ENCODE results near the gene IGSF9B. TPM values are rescaled to one million over a fixed set of nuclear protein-coding genes. Genes with fewer than 3 reads are reported as not detected.

IGSF9B gene
- total RNA-seq, 1 experiment from 2014 or later, result 2.2 TPM

DNA sequence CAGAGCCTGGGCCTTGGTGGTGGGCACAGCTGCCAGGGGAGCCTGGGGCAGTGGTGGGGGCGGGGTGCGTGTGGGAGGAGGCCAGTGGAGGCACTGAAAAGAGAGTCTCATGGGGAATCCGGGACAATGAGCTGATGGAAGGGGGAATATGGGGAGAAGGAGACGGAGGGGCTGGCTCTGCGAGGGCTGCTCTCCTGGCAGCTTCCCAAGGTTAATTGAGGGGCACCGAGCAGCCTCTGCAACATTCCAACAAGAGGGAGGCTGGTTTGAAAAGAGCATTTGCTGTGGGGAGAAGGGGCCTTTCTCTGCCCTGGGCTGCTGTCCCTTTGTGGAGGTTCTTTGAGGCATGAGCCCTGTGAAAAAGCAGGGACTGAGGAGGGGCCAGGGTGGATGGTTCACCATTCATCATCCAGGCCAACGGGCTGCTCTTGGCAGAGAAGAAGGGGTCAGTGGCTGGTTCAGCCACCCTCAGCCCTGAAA, 9.4 kb upstream of the IGSF9B start:
- no peaks in the 10 kb centered on the region; the same call in 1 of the 2 replicates for H3K4me1 ChIP-seq (ENCODE audit: control insufficient read depth, insufficient read depth, low read length)
- H3K4me3 ChIP-seq (ENCODE audit: low read depth in 2 of 2, low read length in 2 of 2), result no peak overlapping the region
- no TSS peak for BruUV-seq (replicated peaks)
- ATAC-seq (no peak), DNase-seq (ENCODE audit: low read depth, low spot score) (no peak)
- no peak overlapping the region for H3K27ac ChIP-seq (ENCODE audit: low read length)
- H3K27me3 ChIP-seq (ENCODE audit: control insufficient read depth, insufficient read depth, low read length), result peaks cover 20% of the 10 kb centered on the region
- no peak for TF ChIP-seq CTCF (IDR thresholded peaks at IDR 0.05)
- TF ChIP-seq POLR2AphosphoS5 (IDR thresholded peaks at IDR 0.05; ENCODE audit: low read depth, low read length), result no peak
- H3K36me3 ChIP-seq (ENCODE audit: control insufficient read depth, insufficient read depth, low read length), result no peaks in the 10 kb centered on the region
- no peaks in the 10 kb centered on the region for H3K9me3 ChIP-seq (ENCODE audit: control insufficient read depth, insufficient read depth, low read depth, low read length)
- intact Hi-C loops (cut with micrococcal nuclease; ENCODE audit: unreplicated experiment), result no loop called here
- in situ Hi-C loops (cut with HindIII; ENCODE audit: low pct_unique_long_range_greater_than_20kb, low sequenced_read_pairs), result no loop called here
- ChIA-PET POLR2A (no interaction called here), CTCF (no interaction called here)

GRCh38 chr11:133965031-133965601, 8.3 kb upstream of the IGSF9B start:
- ChIA-PET POLR2A (no interaction called here), CTCF (no interaction called here)
- Histone ChIP-seq H3K36me3 (ENCODE audit: control insufficient read depth, insufficient read depth, low read length) (no peaks in the 10 kb centered on the region), H3K27ac (ENCODE audit: low read length) (no peak overlapping the region), H3K9me3 (ENCODE audit: control insufficient read depth, insufficient read depth, low read depth, low read length) (no peaks in the 10 kb centered on the region), H3K4me1 (ENCODE audit: control insufficient read depth, insufficient read depth, low read length) (no peaks in the 10 kb centered on the region; the same call in 1 of the 2 replicates), H3K4me3 (ENCODE audit: low read depth in 2 of 2, low read length in 2 of 2) (no peak overlapping the region), H3K27me3 (ENCODE audit: control insufficient read depth, insufficient read depth, low read length) (peaks cover 18% of the 10 kb centered on the region)
- BruUV-seq (replicated peaks), result no TSS peak
- in situ Hi-C loops (cut with HindIII; ENCODE audit: low pct_unique_long_range_greater_than_20kb, low sequenced_read_pairs) (no loop called here), intact Hi-C loops (cut with micrococcal nuclease; ENCODE audit: unreplicated experiment) (no loop called here)
- TF ChIP-seq POLR2AphosphoS5 (IDR thresholded peaks at IDR 0.05; ENCODE audit: low read depth, low read length), result no peak
- TF ChIP-seq, protein P1, sequence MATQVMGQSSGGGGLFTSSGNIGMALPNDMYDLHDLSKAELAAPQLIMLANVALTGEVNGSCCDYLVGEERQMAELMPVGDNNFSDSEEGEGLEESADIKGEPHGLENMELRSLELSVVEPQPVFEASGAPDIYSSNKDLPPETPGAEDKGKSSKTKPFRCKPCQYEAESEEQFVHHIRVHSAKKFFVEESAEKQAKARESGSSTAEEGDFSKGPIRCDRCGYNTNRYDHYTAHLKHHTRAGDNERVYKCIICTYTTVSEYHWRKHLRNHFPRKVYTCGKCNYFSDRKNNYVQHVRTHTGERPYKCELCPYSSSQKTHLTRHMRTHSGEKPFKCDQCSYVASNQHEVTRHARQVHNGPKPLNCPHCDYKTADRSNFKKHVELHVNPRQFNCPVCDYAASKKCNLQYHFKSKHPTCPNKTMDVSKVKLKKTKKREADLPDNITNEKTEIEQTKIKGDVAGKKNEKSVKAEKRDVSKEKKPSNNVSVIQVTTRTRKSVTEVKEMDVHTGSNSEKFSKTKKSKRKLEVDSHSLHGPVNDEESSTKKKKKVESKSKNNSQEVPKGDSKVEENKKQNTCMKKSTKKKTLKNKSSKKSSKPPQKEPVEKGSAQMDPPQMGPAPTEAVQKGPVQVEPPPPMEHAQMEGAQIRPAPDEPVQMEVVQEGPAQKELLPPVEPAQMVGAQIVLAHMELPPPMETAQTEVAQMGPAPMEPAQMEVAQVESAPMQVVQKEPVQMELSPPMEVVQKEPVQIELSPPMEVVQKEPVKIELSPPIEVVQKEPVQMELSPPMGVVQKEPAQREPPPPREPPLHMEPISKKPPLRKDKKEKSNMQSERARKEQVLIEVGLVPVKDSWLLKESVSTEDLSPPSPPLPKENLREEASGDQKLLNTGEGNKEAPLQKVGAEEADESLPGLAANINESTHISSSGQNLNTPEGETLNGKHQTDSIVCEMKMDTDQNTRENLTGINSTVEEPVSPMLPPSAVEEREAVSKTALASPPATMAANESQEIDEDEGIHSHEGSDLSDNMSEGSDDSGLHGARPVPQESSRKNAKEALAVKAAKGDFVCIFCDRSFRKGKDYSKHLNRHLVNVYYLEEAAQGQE (IDR thresholded peaks at IDR 0.05; ENCODE audit: insufficient read depth in 1 of 2, low read depth in 2 of 2, low read length in 1 of 2), result no peak
- no peak for TF ChIP-seq TCF7L2 (IDR thresholded peaks at IDR 0.05; ENCODE audit: low read depth, low read length)
- no peak for DNase-seq (ENCODE audit: low read depth, low spot score)
- ATAC-seq, result no peak

- POLR2A ChIA-PET, result no interaction called here
- intact Hi-C loops (cut with micrococcal nuclease; ENCODE audit: unreplicated experiment) (no loop called here), in situ Hi-C loops (cut with HindIII; ENCODE audit: low pct_unique_long_range_greater_than_20kb, low sequenced_read_pairs) (no loop called here)
- TF ChIP-seq TCF7L2 (IDR thresholded peaks at IDR 0.05; ENCODE audit: low read depth, low read length) (no peak), POLR2AphosphoS5 (IDR thresholded peaks at IDR 0.05; ENCODE audit: low read depth, low read length) (no peak), CTCF (IDR thresholded peaks at IDR 0.05) (no peak), SIN3A (IDR thresholded peaks at IDR 0.05; ENCODE audit: borderline replicate concordance, insufficient read depth, low read depth, low read length) (no peak)
- TF ChIP-seq, protein P1 (IDR thresholded peaks at IDR 0.05; ENCODE audit: insufficient read depth in 1 of 2, low read depth in 2 of 2, low read length in 1 of 2), result no peak
- H3K27me3 ChIP-seq (ENCODE audit: control insufficient read depth, insufficient read depth, low read length), result peaks cover 17% of the 10 kb centered on the region
- no peaks in the 10 kb centered on the region for H3K36me3 ChIP-seq (ENCODE audit: control insufficient read depth, insufficient read depth, low read length)
- H3K27ac ChIP-seq (ENCODE audit: low read length), result no peak overlapping the region
- no peaks in the 10 kb centered on the region for H3K9me3 ChIP-seq (ENCODE audit: control insufficient read depth, insufficient read depth, low read depth, low read length)
- no TSS peak for BruUV-seq (replicated peaks)
- DNase-seq (ENCODE audit: low read depth, low spot score) (no peak), ATAC-seq (no peak)
- CTCF ChIA-PET, result no interaction called here
- H3K4me1 ChIP-seq (ENCODE audit: control insufficient read depth, insufficient read depth, low read length), result no peaks in the 10 kb centered on the region
- no peak overlapping the region for H3K4me3 ChIP-seq (ENCODE audit: low read depth in 2 of 2, low read length in 2 of 2)
Measured at GRCh38 chr11:133964356-133964755, 7.6 kb upstream of the IGSF9B start.

All from Panc1 (cell line).